A673 (cell line): ENCODE measurements around the gene SNORC. TPM values are rescaled to one million over a fixed set of nuclear protein-coding genes. Genes with fewer than 3 reads are reported as not detected.

Experiments
- BruUV-seq: library from RNA; stranded (reverse); fragments of 400-500 nt; replicated peaks from 2 replicates; lab custom pipeline; 2021; lab: Mats Ljungman, UMichigan
- CTCF ChIA-PET: fragments of 300-600 bp; sonication (Branson Sonifier 250); formaldehyde crosslinking; loops from one replicate; lab custom pipeline; 2022; ENCODE audit warnings: antibody characterized with exemption; lab: Charles Lee
- POLR2A ChIA-PET: fragments of 300-600 bp; sonication (Branson Sonifier 250); formaldehyde crosslinking; loops from one replicate; lab custom pipeline; 2022; ENCODE audit warnings: antibody characterized with exemption; ENCODE audit not compliant: low non-redundant PET; lab: Charles Lee
- DNase-seq: peaks from one replicate; pipeline ENCODE4 v3.0.0-alpha.2; 2015; ENCODE audit warnings: low spot score
- H3K27ac ChIP-seq: fragments of 200-600 bp; sonication (generic); 2 replicates; pipeline ENCODE4 v1.5.1; 2016; ENCODE audit warnings: mixed run types, low read depth, mild to moderate bottlenecking, mixed read lengths, antibody characterized with exemption, low read length; ENCODE audit not compliant: poor library complexity, severe bottlenecking
- H3K27me3 ChIP-seq: fragments of 200-600 bp; sonication (generic); replicated peaks from 2 replicates; pipeline ENCODE4 v1.6.1; 2017; ENCODE audit warnings: mixed run types, low read depth, mild to moderate bottlenecking, mixed read lengths, antibody characterized with exemption, low read length; ENCODE audit not compliant: insufficient read depth, poor library complexity
- H3K36me3 ChIP-seq: fragments of 200-600 bp; sonication (generic); 2 replicates; pipeline ENCODE4 v1.6.1; 2016; ENCODE audit warnings: mixed run types, mild to moderate bottlenecking, mixed read lengths, antibody characterized with exemption, low read length; ENCODE audit not compliant: insufficient read depth, poor library complexity, severe bottlenecking
- H3K4me1 ChIP-seq: fragments of 200-600 bp; sonication (generic); 2 replicates; pipeline ENCODE4 v1.6.1; 2017; ENCODE audit warnings: mixed run types, mild to moderate bottlenecking, mixed read lengths, antibody characterized with exemption, low read length; ENCODE audit not compliant: insufficient read depth, poor library complexity, severe bottlenecking
- H3K4me3 ChIP-seq: fragments of 200-600 bp; sonication (generic); 2 replicates; pipeline ENCODE4 v1.5.1; 2016; ENCODE audit warnings: low read depth, mixed run types, mild to moderate bottlenecking, mixed read lengths, low read length; ENCODE audit not compliant: poor library complexity, severe bottlenecking
- H3K9me3 ChIP-seq: fragments of 200-600 bp; sonication (generic); 2 replicates; pipeline ENCODE4 v1.6.1; 2016; ENCODE audit warnings: mixed run types, low read depth, mild to moderate bottlenecking, mixed read lengths, antibody characterized with exemption, low read length; ENCODE audit not compliant: poor library complexity, severe bottlenecking
- CTCF ChIP-seq: fragments of 300-800, 200-600 bp; sonication (generic); conservative IDR thresholded peaks from 2 replicates; pipeline ENCODE4 v1.5.1; 2017; ENCODE audit warnings: low read depth, mild to moderate bottlenecking, antibody characterized with exemption, low read length, moderate library complexity, mixed read lengths
- EZH2 ChIP-seq: fragments of 200-600 bp; sonication (generic); IDR thresholded peaks from 2 replicates; pipeline ENCODE4 v1.6.1; 2017; ENCODE audit warnings: borderline replicate concordance, low read depth, mild to moderate bottlenecking, mixed read lengths, antibody characterized with exemption, low read length; ENCODE audit not compliant: poor library complexity, severe bottlenecking
- intact Hi-C: fragments of 100-400 bp; cut with micrococcal nuclease; formaldehyde crosslinking; loops from one replicate; pipeline ENCODE4 v1.10.0; 2022; ENCODE audit not compliant: unreplicated experiment
- total RNA-seq: library from RNA; stranded (reverse); gene quantifications from 2 replicates; pipeline ENCODE4 v1.2.3, GENCODE V29; 2021

Gene SNORC
- total RNA-seq, 1 experiment from 2014 or later: 4.6 TPM

GRCh38 chr2:232871835-232872736 is 2.0 kb downstream of the SNORC start:
- H3K27me3 ChIP-seq: no peaks in the 10 kb centered on the region
- H3K36me3 ChIP-seq: no peaks in the 10 kb centered on the region
- no TSS peak for BruUV-seq
- DNase-seq: no peak
- POLR2A ChIA-PET: no interaction called here
- CTCF ChIA-PET: no interaction called here
- no peaks in the 10 kb centered on the region for H3K9me3 ChIP-seq
- TF ChIP-seq EZH2: no peak
- no peak for TF ChIP-seq CTCF
- no peak overlapping the region for H3K4me3 ChIP-seq
- H3K4me1 ChIP-seq: no peaks in the 10 kb centered on the region
- no peak overlapping the region for H3K27ac ChIP-seq
- intact Hi-C loops: no loop called here

GRCh38 chr2:232872826-232873225 is 2.8 kb downstream of the SNORC start:
- DNase-seq: no peak
- ChIA-PET CTCF (no interaction called here), POLR2A (no interaction called here)
- Histone ChIP-seq H3K4me3 (no peak overlapping the region), H3K27ac (no peak overlapping the region), H3K36me3 (no peaks in the 10 kb centered on the region), H3K9me3 (no peaks in the 10 kb centered on the region), H3K27me3 (no peaks in the 10 kb centered on the region), H3K4me1 (no peaks in the 10 kb centered on the region)
- TF ChIP-seq EZH2 (no peak), CTCF (no peak)
- intact Hi-C loops: no loop called here
- BruUV-seq: no TSS peak

- POLR2A ChIA-PET: no interaction called here
- no peak overlapping the region for H3K27ac ChIP-seq
- H3K4me1 ChIP-seq: no peaks in the 10 kb centered on the region
- no peaks in the 10 kb centered on the region for H3K36me3 ChIP-seq
- H3K9me3 ChIP-seq: no peaks in the 10 kb centered on the region
- H3K4me3 ChIP-seq: no peak overlapping the region
- no peak for DNase-seq
- CTCF ChIA-PET: no interaction called here
- intact Hi-C loops: no loop called here
- H3K27me3 ChIP-seq: no peaks in the 10 kb centered on the region
- no TSS peak for BruUV-seq
- TF ChIP-seq CTCF: no peak
- TF ChIP-seq EZH2: no peak
Observed at GRCh38 chr2:232873292-232873908, 3.3 kb downstream of the SNORC start.
